H9 (cell line): ENCODE measurements around the gene SLC46A3. TPM values are rescaled to one million over a fixed set of nuclear protein-coding genes. Genes with fewer than 3 reads are reported as not detected.

Experiments used
- DNase-seq: peaks from one replicate; pipeline ENCODE4 v3.0.0-alpha.2; 2017
- H2AFZ ChIP-seq: one replicate; pipeline ENCODE4 v1.6.1; 2013; ENCODE audit warnings: mild to moderate bottlenecking, low read length, control low read depth, moderate library complexity
- H2AK5ac ChIP-seq: 2 replicates; pipeline ENCODE4 v1.6.1; 2013; ENCODE audit warnings: low read length, control low read depth, mixed read lengths; ENCODE audit not compliant: insufficient read length
- H2BK120ac ChIP-seq: one replicate; pipeline ENCODE4 v1.6.1; 2013; ENCODE audit warnings: low read depth, mild to moderate bottlenecking, low read length, control low read depth, inconsistent platforms; ENCODE audit not compliant: poor library complexity, severe bottlenecking
- H2BK12ac ChIP-seq: 2 replicates; pipeline ENCODE4 v1.6.1; 2013; ENCODE audit warnings: low read length, control low read depth, mixed read lengths, low read depth; ENCODE audit not compliant: insufficient read length
- H2BK15ac ChIP-seq: 2 replicates; pipeline ENCODE4 v1.6.1; 2013; ENCODE audit warnings: low read depth, low read length, control low read depth
- H2BK20ac ChIP-seq: one replicate; pipeline ENCODE4 v1.6.1; 2013; ENCODE audit warnings: low read depth, mild to moderate bottlenecking, low read length, control low read depth, inconsistent platforms; ENCODE audit not compliant: poor library complexity, severe bottlenecking
- H2BK5ac ChIP-seq: 2 replicates; pipeline ENCODE4 v1.6.1; 2013; ENCODE audit warnings: low read length, control low read depth, mixed read lengths; ENCODE audit not compliant: insufficient read length
- H3K14ac ChIP-seq: 2 replicates; pipeline ENCODE4 v1.6.1; 2013; ENCODE audit warnings: low read length, control low read depth; ENCODE audit not compliant: insufficient read depth
- H3K18ac ChIP-seq: 2 replicates; pipeline ENCODE4 v1.6.1; 2013; ENCODE audit warnings: low read depth, mild to moderate bottlenecking, mixed read lengths, low read length, control low read depth; ENCODE audit not compliant: insufficient read length
- H3K23ac ChIP-seq: 2 replicates; pipeline ENCODE4 v1.6.1; 2013; ENCODE audit warnings: low read length, control low read depth, mixed read lengths, low read depth; ENCODE audit not compliant: insufficient read length
- H3K23me2 ChIP-seq: 2 replicates; pipeline ENCODE4 v1.6.1; 2013; ENCODE audit warnings: low read depth, mild to moderate bottlenecking, mixed read lengths, low read length, control low read depth; ENCODE audit not compliant: insufficient read length, poor library complexity, severe bottlenecking
- H3K27ac ChIP-seq: 2 replicates; pipeline ENCODE4 v1.5.1; 2013; ENCODE audit warnings: low read length, control low read depth, mixed read lengths, low read depth; ENCODE audit not compliant: insufficient read length
- H3K27me3 ChIP-seq: 2 replicates; pipeline ENCODE4 v1.6.1; 2013; ENCODE audit warnings: low read length, control low read depth, inconsistent platforms; ENCODE audit not compliant: insufficient read depth
- H3K4ac ChIP-seq: 2 replicates; pipeline ENCODE4 v1.6.1; 2013; ENCODE audit warnings: low read depth, mild to moderate bottlenecking, control low read depth, inconsistent platforms, low read length, moderate library complexity
- H3K4me1 ChIP-seq: 2 replicates; pipeline ENCODE4 v1.6.1; 2013; ENCODE audit warnings: low read length, control low read depth, inconsistent platforms; ENCODE audit not compliant: insufficient read depth
- H3K4me2 ChIP-seq: 2 replicates; pipeline ENCODE4 v1.6.1; 2013; ENCODE audit warnings: low read length, control low read depth, mixed read lengths; ENCODE audit not compliant: insufficient read length, insufficient read depth
- H3K56ac ChIP-seq: 2 replicates; pipeline ENCODE4 v1.6.1; 2013; ENCODE audit warnings: low read depth, mild to moderate bottlenecking, mixed read lengths, low read length, control low read depth; ENCODE audit not compliant: insufficient read length
- H3K79me1 ChIP-seq: 2 replicates; pipeline ENCODE4 v1.6.1; 2013; ENCODE audit warnings: low read depth, mild to moderate bottlenecking, moderate library complexity, low read length, control low read depth, inconsistent platforms; ENCODE audit not compliant: insufficient read depth, poor library complexity, severe bottlenecking
- H3K79me2 ChIP-seq: 2 replicates; pipeline ENCODE4 v1.6.1; 2013; ENCODE audit warnings: low read length, control low read depth, inconsistent platforms; ENCODE audit not compliant: insufficient read depth
- H3K9ac ChIP-seq: 2 replicates; pipeline ENCODE4 v1.6.1; 2013; ENCODE audit warnings: low read length, control low read depth, mixed read lengths; ENCODE audit not compliant: insufficient read length; ENCODE audit errors: extremely low read depth
- H3K9me3 ChIP-seq: one replicate; pipeline ENCODE4 v1.6.1; 2013; ENCODE audit warnings: low read depth, low read length, inconsistent platforms; ENCODE audit not compliant: control insufficient read depth
- H3T11ph ChIP-seq: one replicate; pipeline ENCODE4 v1.6.1; 2013; ENCODE audit warnings: mild to moderate bottlenecking, low read length, control low read depth, inconsistent platforms
- H4K20me1 ChIP-seq: one replicate; pipeline ENCODE4 v1.6.1; 2013; ENCODE audit not compliant: control insufficient read depth, insufficient read length, insufficient read depth
- H4K5ac ChIP-seq: 2 replicates; pipeline ENCODE4 v1.6.1; 2013; ENCODE audit warnings: low read depth, mild to moderate bottlenecking, mixed read lengths, low read length, control low read depth; ENCODE audit not compliant: insufficient read length
- H4K8ac ChIP-seq: replicated peaks from 2 replicates; pipeline ENCODE4 v1.6.1; 2013; ENCODE audit warnings: low read length, control low read depth, mixed read lengths, low read depth; ENCODE audit not compliant: insufficient read length
- H4K91ac ChIP-seq: 2 replicates; pipeline ENCODE4 v1.6.1; 2013; ENCODE audit warnings: low read depth, mild to moderate bottlenecking, moderate library complexity, mixed read lengths, low read length, control low read depth; ENCODE audit not compliant: insufficient read length
- H3K27ac Mint-ChIP-seq, 3 experiments: 2 replicates in 2 of 3; 3 replicates in 1 of 3; pipeline ENCODE4 v1.8.0; 2020 to 2021; ENCODE audit warnings: mixed read lengths in 3 of 3, mild to moderate bottlenecking in 1 of 3, moderate library complexity in 1 of 3
- H3K27me3 Mint-ChIP-seq: 2 replicates; pipeline ENCODE4 v1.8.0; 2021; ENCODE audit warnings: low read depth, mild to moderate bottlenecking, moderate library complexity, mixed read lengths
- H3K36me3 Mint-ChIP-seq, 3 experiments: 2 replicates in 2 of 3; 3 replicates in 1 of 3; pipeline ENCODE4 v1.8.0; 2020 to 2021; ENCODE audit warnings: low read depth in 3 of 3, mixed read lengths in 3 of 3; ENCODE audit not compliant: insufficient read depth in 1 of 3
- H3K4me1 Mint-ChIP-seq, 2 experiments: 2 replicates each; pipeline ENCODE4 v1.8.0; 2020; ENCODE audit warnings: mixed read lengths in 2 of 2
- H3K4me3 Mint-ChIP-seq, 2 experiments: 2 replicates in 1 of 2; 3 replicates in 1 of 2; pipeline ENCODE4 v1.8.0; 2020 to 2021; ENCODE audit warnings: mild to moderate bottlenecking in 2 of 2, mixed read lengths in 2 of 2, moderate library complexity in 1 of 2
- H3K9me3 Mint-ChIP-seq, 2 experiments: 2 replicates in 1 of 2; 3 replicates in 1 of 2; pipeline ENCODE4 v1.8.0; 2020; ENCODE audit warnings: mild to moderate bottlenecking in 2 of 2, mixed read lengths in 2 of 2, moderate library complexity in 1 of 2
- CTCF ChIP-seq: fragments of 200-600 bp; sonication (generic); conservative IDR thresholded peaks from 3 replicates; pipeline ENCODE4 v1.8.0; 2021; ENCODE audit warnings: antibody characterized with exemption, mild to moderate bottlenecking
- WGBS: extraction: QIAGEN DNeasy Blood & Tissue Kit; methylation state at CpG from one replicate; pipeline ENCODE4 v1.1.7; 2013; ENCODE audit warnings: missing lambda C conversion rate, low lambda C conversion rate, mixed read lengths; ENCODE audit not compliant: insufficient read length; ENCODE audit errors: extremely low coverage; 5-methylcytosine and 5-hydroxymethylcytosine counted together
- total RNA-seq: library from RNA; stranded (reverse); gene quantifications from 2 replicates; pipeline ENCODE4 v1.2.1, GENCODE V29; 2021

The SLC46A3 gene
- total RNA-seq, 1 experiment from 2014 or later, result 0.26 TPM

GRCh38 chr13:28729541-28729940 lies 10.8 kb upstream of the SLC46A3 start:
- no peaks in the 10 kb centered on the region for H3K79me1 ChIP-seq
- peaks cover 5% of the 10 kb centered on the region for H3K27me3 Mint-ChIP-seq
- H3K4me3 Mint-ChIP-seq, result no peak overlapping the region
- no peak overlapping the region for H4K5ac ChIP-seq
- H3K23ac ChIP-seq, result no peak overlapping the region
- no peaks in the 10 kb centered on the region for H3K4me1 ChIP-seq
- no peaks in the 10 kb centered on the region for H3K4me1 Mint-ChIP-seq
- H2BK15ac ChIP-seq, result no peak overlapping the region
- no peak overlapping the region for H4K91ac ChIP-seq
- no peak overlapping the region for H2BK120ac ChIP-seq
- no peak overlapping the region for H3K14ac ChIP-seq
- no peak overlapping the region for H3K9ac ChIP-seq
- H3K4ac ChIP-seq, result no peak overlapping the region
- H2AFZ ChIP-seq, result no peak overlapping the region
- no peaks in the 10 kb centered on the region for H3K79me2 ChIP-seq
- no peak for DNase-seq
- H3T11ph ChIP-seq, result no peak overlapping the region
- no CpG with 5 or more reads among the region's 2 CpGs for WGBS
- no peak for TF ChIP-seq CTCF
- no peak overlapping the region for H3K27ac Mint-ChIP-seq
- H3K56ac ChIP-seq, result no peak overlapping the region
- H3K9me3 Mint-ChIP-seq, result no peaks in the 10 kb centered on the region
- H2BK20ac ChIP-seq, result no peak overlapping the region
- no peak overlapping the region for H3K27ac ChIP-seq
- H3K9me3 ChIP-seq, result no peaks in the 10 kb centered on the region
- no peak overlapping the region for H2AK5ac ChIP-seq
- H2BK5ac ChIP-seq, result no peak overlapping the region
- no peak overlapping the region for H2BK12ac ChIP-seq
- no peaks in the 10 kb centered on the region for H4K20me1 ChIP-seq
- H3K23me2 ChIP-seq, result no peaks in the 10 kb centered on the region
- H3K4me2 ChIP-seq, result no peak overlapping the region
- no peaks in the 10 kb centered on the region for H3K27me3 ChIP-seq
- no peak overlapping the region for H4K8ac ChIP-seq
- H3K36me3 Mint-ChIP-seq, result no peaks in the 10 kb centered on the region
- no peak overlapping the region for H3K18ac ChIP-seq
